HUES64 (cell line): ENCODE data around the gene PELI3.
A peak's percentile ranks its signal among the peaks of the same experiment; 100 is the strongest.

Experiments used
- H3K27ac ChIP-seq: 2 replicates; pipeline ENCODE4 v1.7.0; 2013; ENCODE audit warnings: low read depth, low read length, inconsistent platforms
- H3K27me3 ChIP-seq: 2 replicates; pipeline ENCODE4 v1.6.1; 2013; ENCODE audit warnings: mild to moderate bottlenecking, low read length; ENCODE audit not compliant: insufficient read depth
- H3K36me3 ChIP-seq: 2 replicates; pipeline ENCODE4 v1.6.1; 2013; ENCODE audit warnings: mild to moderate bottlenecking, low read length; ENCODE audit not compliant: insufficient read depth
- H3K4me1 ChIP-seq: 2 replicates; pipeline ENCODE4 v1.6.1; 2013; ENCODE audit warnings: mild to moderate bottlenecking, low read length, moderate library complexity; ENCODE audit not compliant: insufficient read depth
- H3K4me3 ChIP-seq: 2 replicates; pipeline ENCODE4 v1.5.1; 2013; ENCODE audit warnings: mild to moderate bottlenecking, low read length, moderate library complexity
- H3K9ac ChIP-seq: 2 replicates; pipeline ENCODE4 v1.6.1; 2013; ENCODE audit warnings: mild to moderate bottlenecking, low read depth, low read length
- H3K9me3 ChIP-seq: 2 replicates; pipeline ENCODE4 v1.6.1; 2013; ENCODE audit warnings: low read depth, low read length; ENCODE audit not compliant: insufficient read depth
- WGBS: fragments of 150-250, 120-280 bp; methylation state at CpG from one replicate; pipeline ENCODE4 v1.1.7; 2013; ENCODE audit warnings: missing lambda C conversion rate; 5-methylcytosine and 5-hydroxymethylcytosine counted together

The PELI3 gene

DNA sequence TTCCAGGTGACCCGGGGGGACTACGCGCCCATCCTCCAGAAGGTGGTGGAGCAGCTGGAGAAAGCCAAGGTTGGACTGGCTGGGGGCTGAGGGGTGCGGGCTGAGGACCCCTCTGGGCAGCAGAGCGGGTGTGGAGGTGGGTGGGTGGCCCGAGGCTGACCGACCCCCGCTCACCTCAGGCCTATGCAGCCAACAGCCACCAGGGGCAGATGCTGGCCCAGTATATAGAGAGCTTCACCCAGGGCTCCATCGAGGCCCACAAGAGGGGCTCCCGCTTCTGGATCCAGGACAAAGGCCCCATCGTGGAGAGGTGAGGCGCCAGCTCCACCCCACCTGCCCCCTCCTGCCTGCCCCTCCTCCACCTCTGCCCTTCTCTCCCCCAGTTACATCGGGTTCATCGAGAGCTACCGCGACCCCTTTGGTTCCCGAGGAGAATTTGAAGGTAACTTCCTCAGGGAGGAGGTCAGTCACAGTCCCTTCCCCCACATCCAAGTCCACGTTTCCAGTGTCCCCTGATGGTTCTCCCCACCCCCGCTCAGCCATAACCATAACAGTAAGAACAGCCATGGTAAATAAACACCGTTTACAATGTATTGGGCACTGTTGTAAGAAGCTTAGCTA, 24.7 kb downstream of the PELI3 start:
- no peak overlapping the region for H3K4me3 ChIP-seq
- H3K27me3 ChIP-seq = no peaks in the 10 kb centered on the region
- peaks cover 62% of the 10 kb centered on the region for H3K36me3 ChIP-seq
- H3K4me1 ChIP-seq = peaks cover 4% of the 10 kb centered on the region; the same call in 1 of the 2 replicates
- H3K9me3 ChIP-seq = no peaks in the 10 kb centered on the region
- WGBS = 78% methylated on average over 19 of the region's 20 CpGs
- H3K9ac ChIP-seq = peak overlapping the region; percentile 19; the same call in 1 of the 2 replicates
- no peak overlapping the region for H3K27ac ChIP-seq

DNA sequence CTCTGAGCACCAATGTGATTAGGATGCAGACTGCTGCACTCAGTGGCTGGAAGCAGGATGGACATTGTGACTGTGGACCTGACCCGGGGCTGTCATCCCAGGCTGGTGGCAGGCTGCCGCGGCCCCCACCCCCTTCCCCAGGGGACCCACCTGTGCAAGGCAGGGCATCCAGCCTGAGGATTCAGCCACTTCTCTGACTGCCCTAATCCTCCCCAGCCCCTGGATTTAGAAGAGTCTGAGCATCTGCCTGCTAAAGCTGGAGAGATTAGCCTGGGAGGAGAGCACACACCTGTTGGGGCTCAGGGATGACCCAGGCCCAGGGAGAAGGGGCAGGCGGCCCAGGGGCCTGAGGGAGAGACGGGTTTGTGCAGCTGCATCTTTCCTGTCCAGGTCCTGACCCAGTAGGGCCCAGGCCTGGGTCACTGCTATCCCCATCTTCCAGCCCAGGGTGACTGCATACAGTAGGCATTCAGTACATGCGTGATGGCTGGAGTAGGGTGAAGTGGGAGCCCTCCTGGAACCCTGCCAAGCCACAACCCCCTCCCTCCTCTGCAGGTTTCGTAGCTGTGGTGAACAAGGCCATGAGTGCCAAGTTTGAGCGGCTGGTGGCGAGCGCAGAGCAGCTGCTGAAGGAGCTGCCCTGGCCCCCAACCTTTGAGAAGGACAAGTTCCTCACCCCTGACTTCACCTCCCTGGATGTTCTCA, 25.6 kb downstream of the PELI3 start:
- H3K27ac ChIP-seq = no peak overlapping the region
- H3K9ac ChIP-seq = no peak overlapping the region
- H3K36me3 ChIP-seq = peaks cover 62% of the 10 kb centered on the region
- H3K9me3 ChIP-seq = no peaks in the 10 kb centered on the region
- H3K4me3 ChIP-seq = no peak overlapping the region
- H3K4me1 ChIP-seq = peaks cover 4% of the 10 kb centered on the region; the same call in 1 of the 2 replicates
- 93% methylated on average over 10 of the region's 10 CpGs for WGBS
- no peaks in the 10 kb centered on the region for H3K27me3 ChIP-seq

GRCh38 chr11:66493130-66493529, 26.4 kb downstream of the PELI3 start:
- no peaks in the 10 kb centered on the region for H3K9me3 ChIP-seq
- peaks cover 4% of the 10 kb centered on the region; the same call in 1 of the 2 replicates for H3K4me1 ChIP-seq
- no peak overlapping the region for H3K27ac ChIP-seq
- no peak overlapping the region for H3K4me3 ChIP-seq
- no peak overlapping the region for H3K9ac ChIP-seq
- no peaks in the 10 kb centered on the region for H3K27me3 ChIP-seq
- WGBS = 97% methylated on average over 10 of the region's 10 CpGs
- peaks cover 59% of the 10 kb centered on the region for H3K36me3 ChIP-seq

- Histone ChIP-seq H3K9ac (no peak overlapping the region), H3K27ac (no peak overlapping the region), H3K36me3 (peaks cover 56% of the 10 kb centered on the region), H3K4me1 (peaks cover 4% of the 10 kb centered on the region; the same call in 1 of the 2 replicates), H3K9me3 (no peaks in the 10 kb centered on the region), H3K27me3 (no peaks in the 10 kb centered on the region), H3K4me3 (no peak overlapping the region)
- WGBS = 95% methylated on average over 7 of the region's 7 CpGs
Measured at GRCh38 chr11:66494458-66494857, 27.8 kb downstream of the PELI3 start.

DNA sequence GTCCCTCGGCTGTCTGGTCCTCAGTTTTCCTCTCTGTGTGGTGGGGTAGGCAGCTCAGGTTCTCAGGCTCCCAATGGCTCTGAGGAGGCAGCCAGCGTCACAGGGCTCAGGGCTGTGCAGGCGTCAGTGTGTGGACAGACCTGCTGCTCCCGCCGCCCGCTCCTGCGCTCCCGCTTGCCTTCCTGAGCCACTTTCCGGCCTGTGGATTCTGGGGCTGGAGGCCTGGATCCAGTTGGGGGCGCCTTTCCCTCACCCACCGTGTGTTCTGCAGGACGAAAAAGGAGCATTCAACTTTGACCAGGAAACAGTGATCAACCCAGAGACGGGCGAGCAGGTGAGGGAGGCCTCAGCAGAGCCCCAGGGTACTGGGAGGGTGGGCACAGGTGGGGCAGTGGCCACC, 28.2 kb downstream of the PELI3 start:
- WGBS = 89% methylated on average over 14 of the region's 14 CpGs
- H3K4me3 ChIP-seq = no peak overlapping the region
- H3K9me3 ChIP-seq = no peaks in the 10 kb centered on the region
- H3K4me1 ChIP-seq = peaks cover 4% of the 10 kb centered on the region; the same call in 1 of the 2 replicates
- H3K27me3 ChIP-seq = no peaks in the 10 kb centered on the region
- H3K9ac ChIP-seq = no peak overlapping the region
- peaks cover 55% of the 10 kb centered on the region for H3K36me3 ChIP-seq
- H3K27ac ChIP-seq = 0 out of 2 replicates have a peak overlapping the region, but pooled peaks have one; percentile 25

GRCh38 chr11:66495401-66495854, 28.7 kb downstream of the PELI3 start:
- Histone ChIP-seq H3K27ac (no peak overlapping the region), H3K9me3 (no peaks in the 10 kb centered on the region), H3K9ac (no peak overlapping the region), H3K27me3 (no peaks in the 10 kb centered on the region), H3K4me1 (peaks cover 4% of the 10 kb centered on the region; the same call in 1 of the 2 replicates), H3K4me3 (no peak overlapping the region), H3K36me3 (peaks cover 55% of the 10 kb centered on the region)
- WGBS = 93% methylated on average over 17 of the region's 17 CpGs

DNA sequence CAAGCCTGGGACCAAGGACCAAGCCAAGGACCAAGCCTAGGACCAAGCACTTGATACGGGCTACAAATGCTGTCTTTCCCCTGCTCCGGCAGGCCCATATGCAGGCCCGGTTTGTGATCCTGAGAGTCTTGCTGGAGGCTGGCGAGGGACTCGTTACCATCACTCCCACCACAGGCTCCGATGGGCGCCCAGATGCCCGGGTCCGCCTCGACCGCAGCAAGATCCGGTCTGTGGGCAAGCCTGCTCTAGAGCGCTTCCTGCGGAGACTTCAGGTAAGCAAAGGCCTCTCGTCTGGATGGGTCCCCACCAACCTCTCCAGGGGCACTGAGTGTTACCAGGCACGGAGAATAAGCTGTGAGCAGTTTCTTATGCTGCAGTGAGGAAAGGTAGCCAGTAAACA, 30.5 kb downstream of the PELI3 start:
- H3K27me3 ChIP-seq = no peaks in the 10 kb centered on the region
- H3K4me3 ChIP-seq = no peak overlapping the region
- H3K36me3 ChIP-seq = peaks cover 52% of the 10 kb centered on the region
- H3K9me3 ChIP-seq = no peaks in the 10 kb centered on the region
- WGBS = 96% methylated on average over 16 of the region's 16 CpGs
- no peak overlapping the region for H3K27ac ChIP-seq
- H3K9ac ChIP-seq = no peak overlapping the region
- no peaks in the 10 kb centered on the region for H3K4me1 ChIP-seq

DNA sequence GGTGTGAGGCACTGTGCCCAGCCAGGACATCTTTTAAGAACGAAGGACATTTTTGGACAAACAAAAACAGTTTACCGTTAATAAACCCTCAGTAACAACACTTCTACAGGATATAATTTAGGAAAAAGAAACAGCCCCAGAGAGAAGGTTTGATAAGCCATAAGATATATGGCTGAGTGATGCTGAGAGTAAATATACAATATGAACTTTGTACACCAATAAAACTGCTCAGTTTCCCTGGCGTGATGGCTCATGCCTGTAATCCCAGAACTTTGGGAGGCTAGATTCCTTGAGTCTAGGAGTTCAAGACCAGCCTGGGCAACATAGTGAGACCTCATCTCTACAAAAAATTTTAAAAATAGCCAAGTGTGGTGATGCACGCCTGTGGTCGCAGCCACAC, 31.8 kb downstream of the PELI3 start:
- WGBS = 95% methylated on average over 4 of the region's 5 CpGs
- Histone ChIP-seq H3K27ac (no peak overlapping the region), H3K36me3 (peaks cover 43% of the 10 kb centered on the region), H3K27me3 (no peaks in the 10 kb centered on the region), H3K4me1 (no peaks in the 10 kb centered on the region), H3K4me3 (no peak overlapping the region), H3K9ac (no peak overlapping the region), H3K9me3 (no peaks in the 10 kb centered on the region)

DNA sequence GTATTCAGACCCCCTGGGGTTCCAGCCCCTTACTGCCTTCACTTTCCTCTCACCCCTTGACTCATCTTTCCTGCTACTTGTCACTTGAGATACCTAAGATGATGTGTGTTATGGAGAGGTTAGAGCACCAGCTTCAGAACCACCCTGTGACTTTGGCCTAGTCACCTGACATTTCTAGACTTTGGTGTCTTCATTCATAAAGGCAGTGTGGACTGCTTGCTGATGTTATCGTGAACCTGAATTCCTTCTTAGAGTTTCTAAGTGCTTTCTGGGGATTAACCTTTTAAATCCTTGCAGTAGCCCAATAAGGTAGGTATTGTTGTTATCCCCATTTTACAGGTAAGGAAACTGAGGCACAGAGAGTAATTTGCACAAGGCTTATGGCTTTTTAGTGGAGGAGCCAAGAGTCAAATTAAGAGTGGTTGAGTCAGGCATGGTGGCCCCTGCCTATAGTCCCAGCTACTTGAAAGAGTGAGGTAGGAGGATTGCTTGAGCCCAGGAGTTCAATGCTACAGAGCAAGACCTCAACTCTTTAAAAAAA, 38.6 kb downstream of the PELI3 start:
- H3K27me3 ChIP-seq = no peaks in the 10 kb centered on the region
- no peak overlapping the region for H3K4me3 ChIP-seq
- H3K9ac ChIP-seq = no peak overlapping the region
- H3K36me3 ChIP-seq = peaks cover 32% of the 10 kb centered on the region
- 0 out of 2 replicates have a peak, but pooled peaks cover 3% of the 10 kb centered on the region for H3K4me1 ChIP-seq
- no peaks in the 10 kb centered on the region for H3K9me3 ChIP-seq
- no peak overlapping the region for H3K27ac ChIP-seq
- WGBS = 94% methylated on average over 1 of the region's 1 CpG

GRCh38 chr11:66509131-66509561, 42.4 kb downstream of the PELI3 start:
- 84% methylated on average over 7 of the region's 7 CpGs for WGBS
- Histone ChIP-seq H3K36me3 (peaks cover 31% of the 10 kb centered on the region), H3K27ac (no peak overlapping the region), H3K4me1 (peaks cover 7% of the 10 kb centered on the region; the same call in 1 of the 2 replicates), H3K27me3 (no peaks in the 10 kb centered on the region), H3K4me3 (no peak overlapping the region), H3K9me3 (no peaks in the 10 kb centered on the region), H3K9ac (no peak overlapping the region)

DNA sequence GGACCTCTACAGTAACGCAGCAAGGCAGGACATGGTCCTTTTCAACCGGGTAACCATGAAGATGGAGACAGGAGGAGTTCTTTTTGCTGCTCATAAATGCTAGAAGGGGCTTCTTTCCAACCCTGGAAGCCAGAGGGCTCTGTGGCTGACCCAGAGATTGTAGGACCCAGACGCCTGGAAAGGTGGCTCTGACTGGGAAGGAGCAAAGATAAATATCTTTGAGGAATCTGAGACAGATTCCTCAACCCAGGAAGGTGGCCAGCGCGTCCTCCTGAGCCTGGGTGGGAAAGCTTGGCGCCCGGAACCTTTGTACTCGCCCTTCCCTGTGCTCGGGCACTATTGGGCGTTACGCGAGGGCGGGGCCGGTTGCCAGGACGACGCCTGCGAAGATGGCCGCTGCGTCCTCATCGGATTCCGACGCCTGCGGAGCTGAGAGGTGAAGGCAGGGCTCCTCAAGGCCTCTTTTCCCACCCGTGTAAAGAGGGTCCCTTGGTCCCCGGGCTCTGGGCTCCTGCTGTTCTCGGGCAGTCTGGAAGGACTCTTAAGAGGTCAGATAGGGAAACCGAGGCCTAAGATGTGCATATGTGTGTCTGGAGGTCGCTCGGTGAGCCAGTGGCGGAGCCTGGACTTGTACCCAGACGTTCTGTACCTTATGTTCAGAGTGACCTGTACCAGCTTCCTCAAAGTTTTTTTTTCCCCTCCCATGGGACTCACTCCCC, 43.7 kb downstream of the PELI3 start, which contains the start of gene BBS1:
Gene BBS1 (plus strand): TSS at position 365 of the 719 bp plus-strand sequence. CDS start 25 bp downstream, at position 390.
- WGBS = 7% methylated on average over 31 of the region's 31 CpGs
- Histone ChIP-seq H3K36me3 (peaks cover 27% of the 10 kb centered on the region), H3K27ac (peak within 1 kb of the TSS; percentile 81)

More for the DNA sequence above, 43.7 kb downstream of the PELI3 start, which contains the start of gene BBS1:
- Histone ChIP-seq H3K9me3 (no peaks in the 10 kb centered on the region), H3K4me1 (peaks cover 7% of the 10 kb centered on the region; the same call in 1 of the 2 replicates), H3K4me3 (peak within 1 kb of the TSS; percentile 95), H3K9ac (peak within 1 kb of the TSS; percentile 83), H3K27me3 (no peaks in the 10 kb centered on the region)
